Activated T-helper 2 cell treated with anti-CD3 and anti-CD28 coated beads, Interferon-gamma antibody, Interleukin-2, Interleukin-4, amounts not matched to agents 10 μg/mL and 5 μg/mL and 100 μg/mL, durations not matched to agents 14 hours and 24 hours and 36 hours (primary cell): ENCODE measurements around the gene ITGB1BP1. TPM values are rescaled to one million over a fixed set of nuclear protein-coding genes. Genes with fewer than 3 reads are reported as not detected.

Experiments
- DNase-seq: peaks from one replicate; pipeline ENCODE4 v3.0.0; 2021; ENCODE audit warnings: low spot score
- H3K27ac Mint-ChIP-seq: one replicate; pipeline ENCODE4 v1.8.0; 2021; ENCODE audit warnings: mixed read lengths
- H3K27me3 Mint-ChIP-seq: one replicate; pipeline ENCODE4 v1.8.0; 2021; ENCODE audit warnings: low read depth, mixed read lengths
- H3K36me3 Mint-ChIP-seq: one replicate; pipeline ENCODE4 v1.8.0; 2021; ENCODE audit warnings: low read depth, mixed read lengths
- H3K4me1 Mint-ChIP-seq: one replicate; pipeline ENCODE4 v1.8.0; 2021; ENCODE audit warnings: low read depth, mixed read lengths
- H3K4me3 Mint-ChIP-seq: one replicate; pipeline ENCODE4 v1.8.0; 2021; ENCODE audit warnings: low read depth, mild to moderate bottlenecking, moderate library complexity, mixed read lengths
- H3K9me3 Mint-ChIP-seq: one replicate; pipeline ENCODE4 v1.8.0; 2021; ENCODE audit warnings: mixed read lengths
- intact Hi-C: fragments of 100-400 bp; cut with micrococcal nuclease; formaldehyde crosslinking; loops from one replicate; pipeline ENCODE4 v1.15.1; 2023
- total RNA-seq: library from RNA; stranded (reverse); gene quantifications from 2 replicates; pipeline ENCODE4 v1.2.3, GENCODE V29; 2022

The ITGB1BP1 gene
- total RNA-seq, 1 donor from 2014 or later: 128 TPM

- Mint-ChIP-seq H3K27me3 (no peaks in the 10 kb centered on the region), H3K4me3 (no peak overlapping the region), H3K36me3 (no peaks in the 10 kb centered on the region), H3K4me1 (peaks cover 7% of the 10 kb centered on the region), H3K9me3 (no peaks in the 10 kb centered on the region), H3K27ac (no peak overlapping the region)
- DNase-seq: no peak
- intact Hi-C loops: no loop called here
Measured at GRCh38 chr2:9375857-9376428, 47.4 kb downstream of the ITGB1BP1 start.

- no peaks in the 10 kb centered on the region for H3K36me3 Mint-ChIP-seq
- intact Hi-C loops: no loop called here
- peaks cover 17% of the 10 kb centered on the region for H3K4me1 Mint-ChIP-seq
- no peaks in the 10 kb centered on the region for H3K27me3 Mint-ChIP-seq
- DNase-seq: no peak
- no peaks in the 10 kb centered on the region for H3K9me3 Mint-ChIP-seq
- H3K4me3 Mint-ChIP-seq: no peak overlapping the region
- no peak overlapping the region for H3K27ac Mint-ChIP-seq
Measured at GRCh38 chr2:9374071-9374730, 49.1 kb downstream of the ITGB1BP1 start.

- Mint-ChIP-seq H3K9me3 (no peaks in the 10 kb centered on the region), H3K36me3 (no peaks in the 10 kb centered on the region), H3K4me1 (peaks cover 17% of the 10 kb centered on the region), H3K27me3 (no peaks in the 10 kb centered on the region), H3K4me3 (no peak overlapping the region), H3K27ac (no peak overlapping the region)
- intact Hi-C loops: no loop called here
- no peak for DNase-seq
Measured at GRCh38 chr2:9373476-9373875, 49.9 kb downstream of the ITGB1BP1 start.

- H3K36me3 Mint-ChIP-seq: no peaks in the 10 kb centered on the region
- no peak overlapping the region for H3K4me3 Mint-ChIP-seq
- peaks cover 17% of the 10 kb centered on the region for H3K4me1 Mint-ChIP-seq
- intact Hi-C loops: no loop called here
- no peak for DNase-seq
- H3K27me3 Mint-ChIP-seq: no peaks in the 10 kb centered on the region
- no peak overlapping the region for H3K27ac Mint-ChIP-seq
- no peaks in the 10 kb centered on the region for H3K9me3 Mint-ChIP-seq
Measured at GRCh38 chr2:9373047-9373446, 50.3 kb downstream of the ITGB1BP1 start.

GRCh38 chr2:9370746-9371145 is 52.6 kb downstream of the ITGB1BP1 start:
- no peaks in the 10 kb centered on the region for H3K9me3 Mint-ChIP-seq
- intact Hi-C loops: no loop called here
- no peak overlapping the region for H3K4me3 Mint-ChIP-seq
- no peaks in the 10 kb centered on the region for H3K27me3 Mint-ChIP-seq
- DNase-seq: no peak
- peak overlapping the region; percentile 57 for H3K27ac Mint-ChIP-seq
- no peaks in the 10 kb centered on the region for H3K36me3 Mint-ChIP-seq
- peaks cover 17% of the 10 kb centered on the region for H3K4me1 Mint-ChIP-seq

GRCh38 chr2:9366026-9366425 is 57.3 kb downstream of the ITGB1BP1 start:
- Mint-ChIP-seq H3K27me3 (peaks cover 9% of the 10 kb centered on the region), H3K36me3 (no peaks in the 10 kb centered on the region), H3K9me3 (no peaks in the 10 kb centered on the region), H3K4me3 (no peak overlapping the region), H3K27ac (no peak overlapping the region), H3K4me1 (peaks cover 11% of the 10 kb centered on the region)
- DNase-seq: no peak
- intact Hi-C loops: no loop called here

GRCh38 chr2:9365498-9366019 is 57.8 kb downstream of the ITGB1BP1 start:
- no peak for DNase-seq
- intact Hi-C loops: no loop called here
- H3K4me3 Mint-ChIP-seq: no peak overlapping the region
- peaks cover 6% of the 10 kb centered on the region for H3K4me1 Mint-ChIP-seq
- H3K36me3 Mint-ChIP-seq: no peaks in the 10 kb centered on the region
- H3K27me3 Mint-ChIP-seq: peaks cover 9% of the 10 kb centered on the region
- H3K9me3 Mint-ChIP-seq: no peaks in the 10 kb centered on the region
- no peak overlapping the region for H3K27ac Mint-ChIP-seq

GRCh38 chr2:9364791-9365497 is 58.4 kb downstream of the ITGB1BP1 start:
- no peak for DNase-seq
- Mint-ChIP-seq H3K4me1 (no peaks in the 10 kb centered on the region), H3K4me3 (no peak overlapping the region), H3K36me3 (no peaks in the 10 kb centered on the region), H3K27me3 (peaks cover 10% of the 10 kb centered on the region), H3K9me3 (no peaks in the 10 kb centered on the region), H3K27ac (no peak overlapping the region)
- intact Hi-C loops: no loop called here

GRCh38 chr2:9364373-9364772 is 59.0 kb downstream of the ITGB1BP1 start:
- Mint-ChIP-seq H3K4me1 (no peaks in the 10 kb centered on the region), H3K4me3 (no peak overlapping the region), H3K27me3 (peaks cover 13% of the 10 kb centered on the region), H3K36me3 (no peaks in the 10 kb centered on the region), H3K9me3 (no peaks in the 10 kb centered on the region), H3K27ac (no peak overlapping the region)
- no peak for DNase-seq
- intact Hi-C loops: no loop called here

- H3K9me3 Mint-ChIP-seq: no peaks in the 10 kb centered on the region
Measured at GRCh38 chr2:9360701-9361100, 62.6 kb downstream of the ITGB1BP1 start.

GRCh38 chr2:9360110-9360509 is 63.2 kb downstream of the ITGB1BP1 start:
- DNase-seq: no peak
- H3K9me3 Mint-ChIP-seq: no peaks in the 10 kb centered on the region
- no peaks in the 10 kb centered on the region for H3K36me3 Mint-ChIP-seq
- intact Hi-C loops: no loop called here
- no peaks in the 10 kb centered on the region for H3K4me1 Mint-ChIP-seq
- H3K27me3 Mint-ChIP-seq: peaks cover 36% of the 10 kb centered on the region
- no peak overlapping the region for H3K4me3 Mint-ChIP-seq
- H3K27ac Mint-ChIP-seq: no peak overlapping the region

More at GRCh38 chr2:9360701-9361100, 62.6 kb downstream of the ITGB1BP1 start:
- Mint-ChIP-seq H3K4me1 (no peaks in the 10 kb centered on the region), H3K27me3 (peaks cover 34% of the 10 kb centered on the region), H3K36me3 (no peaks in the 10 kb centered on the region), H3K4me3 (no peak overlapping the region), H3K27ac (no peak overlapping the region)
- intact Hi-C loops: no loop called here
- DNase-seq: no peak

- no peaks in the 10 kb centered on the region for H3K36me3 Mint-ChIP-seq
- H3K27me3 Mint-ChIP-seq: peaks cover 33% of the 10 kb centered on the region
- intact Hi-C loops: no loop called here
- H3K9me3 Mint-ChIP-seq: no peaks in the 10 kb centered on the region
- H3K4me3 Mint-ChIP-seq: no peak overlapping the region
- no peak overlapping the region for H3K27ac Mint-ChIP-seq
- no peak for DNase-seq
- no peaks in the 10 kb centered on the region for H3K4me1 Mint-ChIP-seq
Measured at GRCh38 chr2:9359463-9359862, 63.9 kb downstream of the ITGB1BP1 start.

GRCh38 chr2:9358846-9359245 is 64.5 kb downstream of the ITGB1BP1 start:
- no peak overlapping the region for H3K27ac Mint-ChIP-seq

More at GRCh38 chr2:9358846-9359245, 64.5 kb downstream of the ITGB1BP1 start:
- Mint-ChIP-seq H3K27me3 (peaks cover 33% of the 10 kb centered on the region), H3K4me1 (no peaks in the 10 kb centered on the region), H3K4me3 (no peak overlapping the region), H3K36me3 (no peaks in the 10 kb centered on the region), H3K9me3 (no peaks in the 10 kb centered on the region)
- intact Hi-C loops: no loop called here
- no peak for DNase-seq
